A549 (cell line): Measurements from ENCODE around the gene RLN3.
"Not testable (repeated sequence)": the region's sequence is repeated elsewhere in the genome, so short reads cannot be mapped to it uniquely, and the experiment has no call there.

ENCODE experiments used
- CTCF ChIP-seq: fragments of >200 bp; sonication (Bioruptor Twin); formaldehyde crosslinking; IDR thresholded peaks from 3 replicates; pipeline ENCODE4 v1.5.1; 2016
- HMGXB4 ChIP-seq: fragments of 250-450 bp; sonication (Bioruptor Pico); IDR thresholded peaks from 2 replicates; pipeline ENCODE4 v1.5.0; 2021; ENCODE audit warnings: mild to moderate bottlenecking, moderate library complexity, borderline replicate concordance
- MYC ChIP-seq: IDR thresholded peaks from 2 replicates; pipeline ENCODE4 v1.6.1; 2012; ENCODE audit warnings: mild to moderate bottlenecking, inconsistent platforms, low read length, improper control_type of control experiment, borderline replicate concordance
- POLR2A ChIP-seq: IDR thresholded peaks from 2 replicates; pipeline ENCODE4 v1.6.1; 2012; ENCODE audit warnings: mild to moderate bottlenecking, low read length
- SMC3 ChIP-seq: fragments of >200 bp; sonication (Bioruptor Twin); formaldehyde crosslinking; IDR thresholded peaks from 3 replicates; pipeline ENCODE4 v1.6.1; 2018; ENCODE audit warnings: inconsistent platforms

- TF ChIP-seq MYC; SMC3; POLR2A; CTCF; HMGXB4 (CRISPR knock-in tag): not testable (repeated sequence)
These were observed 1.2 kb upstream of the RLN3 start for GRCh38 chr19:14026652-14027192.
